Activated T-cell treated with anti-CD3 and anti-CD28 coated beads, Interleukin-2, amount 50 U/mL, for 24 hours (primary cell): Measurements from ENCODE around the gene SLC20A1.

Experiments
- DNase-seq: peaks from one replicate; pipeline ENCODE4 v3.0.0-alpha.2; 2020
- H3K27ac Mint-ChIP-seq: 2 replicates; pipeline ENCODE4 v1.8.0; 2020; ENCODE audit warnings: mild to moderate bottlenecking, mixed read lengths
- H3K27me3 Mint-ChIP-seq: 2 replicates; pipeline ENCODE4 v1.8.0; 2020; ENCODE audit warnings: mixed read lengths
- H3K36me3 Mint-ChIP-seq: 2 replicates; pipeline ENCODE4 v1.8.0; 2020; ENCODE audit warnings: low read depth, mixed read lengths
- H3K4me1 Mint-ChIP-seq: 2 replicates; pipeline ENCODE4 v1.8.0; 2020; ENCODE audit warnings: low read depth, mixed read lengths
- H3K4me3 Mint-ChIP-seq: 2 replicates; pipeline ENCODE4 v1.8.0; 2020; ENCODE audit warnings: mild to moderate bottlenecking, moderate library complexity, mixed read lengths
- H3K9me3 Mint-ChIP-seq: 2 replicates; pipeline ENCODE4 v1.8.0; 2020; ENCODE audit warnings: mixed read lengths

SLC20A1 gene

DNA sequence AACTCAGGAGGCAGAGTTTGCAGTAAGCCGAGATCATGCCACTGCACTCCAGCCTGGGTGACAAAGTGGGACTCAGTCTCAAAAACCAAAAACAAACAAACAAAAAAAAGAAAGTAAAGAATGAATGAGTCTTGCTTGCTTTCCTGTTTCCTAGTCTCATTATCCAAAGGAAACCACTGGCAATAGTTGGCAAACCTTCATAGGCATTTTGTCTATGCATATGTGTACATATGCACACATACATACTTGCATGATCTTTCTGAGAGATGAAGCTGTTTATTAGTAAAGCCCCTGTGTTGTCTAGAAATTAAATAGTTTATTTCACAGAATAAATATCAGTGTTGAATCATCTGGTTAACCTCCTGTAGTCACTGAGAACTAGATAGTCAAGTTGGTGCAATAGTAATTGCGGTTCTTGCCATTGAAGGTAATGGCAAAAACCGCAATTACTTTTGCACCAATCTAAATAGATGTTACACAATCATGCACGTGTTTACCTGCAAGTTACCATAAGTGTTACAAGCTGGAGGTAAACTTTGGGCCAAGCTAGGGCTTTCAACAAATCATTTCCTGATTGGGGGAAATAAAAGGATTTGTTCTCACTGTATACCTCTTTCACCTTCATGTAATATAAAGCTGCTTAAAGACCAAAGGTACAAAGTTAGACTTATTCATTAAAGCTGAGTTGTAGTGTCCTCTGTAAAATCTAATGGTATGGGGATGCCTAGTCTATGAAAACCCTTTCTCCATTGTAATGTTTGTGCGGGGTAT lies 24.7 kb downstream of the SLC20A1 start:
- Mint-ChIP-seq H3K9me3 (no peaks in the 10 kb centered on the region), H3K4me3 (no peak overlapping the region), H3K27ac (no peak overlapping the region), H3K27me3 (peaks cover 11% of the 10 kb centered on the region), H3K4me1 (no peaks in the 10 kb centered on the region), H3K36me3 (peaks cover 24% of the 10 kb centered on the region)
- no peak for DNase-seq

DNA sequence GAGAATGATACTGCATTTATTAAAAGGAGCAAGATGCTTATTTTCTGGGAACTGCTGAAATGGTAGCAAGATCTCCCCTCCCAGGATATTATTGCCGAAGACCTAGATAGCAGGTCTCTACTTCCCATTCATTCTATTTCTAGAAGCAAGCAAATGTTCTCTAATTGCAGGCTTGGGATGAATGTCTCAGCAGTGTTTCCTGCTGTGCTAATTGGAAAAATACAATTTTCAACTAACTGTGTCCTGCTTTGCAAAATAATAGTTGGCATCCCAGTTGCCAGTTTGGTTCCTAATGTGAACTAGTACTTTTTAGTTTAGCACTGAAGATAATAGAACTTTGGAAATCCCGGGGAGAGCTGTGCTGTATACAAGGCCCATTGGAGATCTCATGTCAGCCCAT lies 26.1 kb downstream of the SLC20A1 start:
- DNase-seq, result no peak
- no peaks in the 10 kb centered on the region for H3K9me3 Mint-ChIP-seq
- H3K36me3 Mint-ChIP-seq, result peaks cover 14% of the 10 kb centered on the region
- no peak overlapping the region for H3K4me3 Mint-ChIP-seq
- peaks cover 11% of the 10 kb centered on the region for H3K27me3 Mint-ChIP-seq
- no peaks in the 10 kb centered on the region for H3K4me1 Mint-ChIP-seq
- H3K27ac Mint-ChIP-seq, result no peak overlapping the region

GRCh38 chr2:112673008-112673407 lies 27.3 kb downstream of the SLC20A1 start:
- Mint-ChIP-seq H3K27me3 (peaks cover 11% of the 10 kb centered on the region), H3K36me3 (peaks cover 7% of the 10 kb centered on the region), H3K4me1 (no peaks in the 10 kb centered on the region), H3K4me3 (no peak overlapping the region), H3K27ac (no peak overlapping the region), H3K9me3 (no peaks in the 10 kb centered on the region)
- DNase-seq, result no peak

DNA sequence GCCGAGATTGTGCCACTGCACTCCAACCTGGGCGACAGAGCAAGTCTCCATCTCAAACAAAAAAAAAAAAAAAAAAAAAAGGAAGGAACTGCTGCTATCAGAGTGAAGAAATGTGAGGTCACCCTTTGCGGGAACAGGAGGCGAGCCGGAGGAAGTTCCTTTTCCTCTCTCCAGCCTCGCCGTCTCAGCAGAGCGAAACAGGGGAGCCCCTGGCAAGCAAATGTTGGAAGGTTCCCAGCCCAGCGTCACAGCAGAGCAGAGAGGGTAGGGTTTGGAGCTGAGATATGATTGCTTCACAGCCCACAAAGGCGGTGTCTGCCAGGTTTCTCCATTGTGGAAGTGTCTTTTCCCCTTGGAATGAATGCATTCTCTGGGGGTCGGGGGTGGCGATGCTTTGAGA lies 28.5 kb downstream of the SLC20A1 start:
- Mint-ChIP-seq H3K4me1 (no peaks in the 10 kb centered on the region), H3K4me3 (no peak overlapping the region), H3K9me3 (no peaks in the 10 kb centered on the region), H3K36me3 (peaks cover 1% of the 10 kb centered on the region), H3K27me3 (peaks cover 11% of the 10 kb centered on the region), H3K27ac (no peak overlapping the region)
- no peak for DNase-seq

GRCh38 chr2:112679484-112679883 lies 33.7 kb downstream of the SLC20A1 start:
- Mint-ChIP-seq H3K4me1 (peaks cover 6% of the 10 kb centered on the region), H3K9me3 (no peaks in the 10 kb centered on the region), H3K27me3 (peaks cover 6% of the 10 kb centered on the region), H3K4me3 (no peak overlapping the region), H3K27ac (no peak overlapping the region), H3K36me3 (no peaks in the 10 kb centered on the region)
- no peak for DNase-seq

DNA sequence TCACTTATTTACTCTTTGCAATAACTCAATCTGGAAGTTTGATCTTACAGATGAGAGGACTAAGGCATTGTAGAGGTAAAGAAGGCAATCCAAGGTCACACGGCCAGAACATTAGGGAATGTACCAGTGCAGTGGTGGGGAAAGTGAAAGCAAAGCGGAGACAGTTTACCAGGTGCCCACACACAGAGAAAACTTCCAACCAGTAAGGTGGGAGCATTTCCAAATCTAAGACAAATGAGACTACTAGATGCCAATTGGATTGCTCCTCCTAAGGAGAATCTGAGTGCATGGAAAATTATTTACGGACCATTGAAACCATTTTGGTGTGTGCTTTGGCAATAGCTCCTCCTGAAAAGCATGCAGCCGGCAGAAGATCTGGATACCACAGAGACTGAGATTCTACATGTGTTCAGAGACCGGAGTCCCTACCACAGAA lies 34.9 kb downstream of the SLC20A1 start:
- Mint-ChIP-seq H3K27ac (no peak overlapping the region), H3K4me3 (no peak overlapping the region), H3K36me3 (no peaks in the 10 kb centered on the region), H3K27me3 (no peaks in the 10 kb centered on the region), H3K4me1 (peaks cover 6% of the 10 kb centered on the region), H3K9me3 (no peaks in the 10 kb centered on the region)
- DNase-seq, result no peak

GRCh38 chr2:112682101-112682500 lies 36.4 kb downstream of the SLC20A1 start:
- no peaks in the 10 kb centered on the region for H3K27me3 Mint-ChIP-seq
- no peaks in the 10 kb centered on the region for H3K36me3 Mint-ChIP-seq
- peaks cover 6% of the 10 kb centered on the region for H3K4me1 Mint-ChIP-seq
- no peak overlapping the region for H3K4me3 Mint-ChIP-seq
- H3K27ac Mint-ChIP-seq, result no peak overlapping the region
- DNase-seq, result no peak
- H3K9me3 Mint-ChIP-seq, result no peaks in the 10 kb centered on the region

- Mint-ChIP-seq H3K27ac (no peak overlapping the region), H3K36me3 (no peaks in the 10 kb centered on the region), H3K4me1 (peaks cover 6% of the 10 kb centered on the region), H3K4me3 (no peak overlapping the region), H3K27me3 (no peaks in the 10 kb centered on the region), H3K9me3 (no peaks in the 10 kb centered on the region)
- no peak for DNase-seq
These were observed 38.0 kb downstream of the SLC20A1 start for GRCh38 chr2:112683550-112684414.

DNA sequence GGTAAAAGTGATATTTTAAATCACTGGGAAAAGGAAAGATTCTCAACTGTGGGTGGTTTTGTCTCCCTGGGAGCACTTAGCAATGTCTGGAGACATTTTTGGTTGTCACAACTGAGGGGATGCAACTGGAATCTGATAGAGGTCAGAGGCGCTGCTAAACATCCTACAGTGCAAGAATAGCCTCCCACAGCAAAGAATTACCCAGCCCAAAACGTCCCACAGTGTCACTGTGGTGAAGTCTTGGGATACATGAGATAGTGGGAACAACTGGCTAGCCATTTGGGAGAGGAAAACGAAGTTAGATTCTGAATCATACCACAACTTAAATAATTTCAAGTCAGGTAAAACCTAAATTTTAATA lies 38.7 kb downstream of the SLC20A1 start:
- no peak for DNase-seq
- Mint-ChIP-seq H3K27ac (no peak overlapping the region), H3K4me3 (no peak overlapping the region), H3K4me1 (peaks cover 6% of the 10 kb centered on the region), H3K36me3 (no peaks in the 10 kb centered on the region), H3K9me3 (no peaks in the 10 kb centered on the region), H3K27me3 (no peaks in the 10 kb centered on the region)

DNA sequence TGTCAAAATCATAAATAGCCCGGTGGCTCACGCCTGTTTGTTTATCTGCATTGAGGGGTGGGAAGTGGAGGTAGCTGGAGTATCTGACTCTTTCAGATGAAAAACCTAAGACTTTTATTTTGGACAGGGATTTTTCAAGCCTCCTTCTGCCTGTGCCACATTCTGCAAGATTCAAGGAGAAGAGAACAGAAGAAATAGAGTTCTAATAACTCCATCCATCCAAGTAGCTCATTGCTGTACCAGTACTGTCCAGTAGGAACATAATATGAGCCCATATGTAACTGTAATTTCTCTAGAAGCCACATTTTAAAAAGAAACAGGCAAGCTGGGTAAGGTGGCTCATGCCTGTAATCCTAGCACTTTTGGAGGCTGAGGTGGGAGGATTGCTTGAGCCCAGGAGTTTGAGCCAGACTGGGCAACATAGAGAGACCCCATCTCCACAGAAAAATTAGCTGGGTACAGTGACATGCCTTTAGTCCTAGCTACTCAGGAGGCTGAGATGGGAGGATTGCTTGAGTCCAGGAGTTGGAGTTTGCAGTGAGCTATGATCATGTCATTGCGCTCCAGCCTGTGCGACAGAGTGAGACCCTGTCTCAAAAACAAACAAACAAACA lies 39.6 kb downstream of the SLC20A1 start:
- peaks cover 6% of the 10 kb centered on the region for H3K4me1 Mint-ChIP-seq
- no peak overlapping the region for H3K27ac Mint-ChIP-seq
- H3K27me3 Mint-ChIP-seq, result no peaks in the 10 kb centered on the region
- no peaks in the 10 kb centered on the region for H3K36me3 Mint-ChIP-seq
- no peak for DNase-seq
- no peak overlapping the region for H3K4me3 Mint-ChIP-seq
- no peaks in the 10 kb centered on the region for H3K9me3 Mint-ChIP-seq

DNA sequence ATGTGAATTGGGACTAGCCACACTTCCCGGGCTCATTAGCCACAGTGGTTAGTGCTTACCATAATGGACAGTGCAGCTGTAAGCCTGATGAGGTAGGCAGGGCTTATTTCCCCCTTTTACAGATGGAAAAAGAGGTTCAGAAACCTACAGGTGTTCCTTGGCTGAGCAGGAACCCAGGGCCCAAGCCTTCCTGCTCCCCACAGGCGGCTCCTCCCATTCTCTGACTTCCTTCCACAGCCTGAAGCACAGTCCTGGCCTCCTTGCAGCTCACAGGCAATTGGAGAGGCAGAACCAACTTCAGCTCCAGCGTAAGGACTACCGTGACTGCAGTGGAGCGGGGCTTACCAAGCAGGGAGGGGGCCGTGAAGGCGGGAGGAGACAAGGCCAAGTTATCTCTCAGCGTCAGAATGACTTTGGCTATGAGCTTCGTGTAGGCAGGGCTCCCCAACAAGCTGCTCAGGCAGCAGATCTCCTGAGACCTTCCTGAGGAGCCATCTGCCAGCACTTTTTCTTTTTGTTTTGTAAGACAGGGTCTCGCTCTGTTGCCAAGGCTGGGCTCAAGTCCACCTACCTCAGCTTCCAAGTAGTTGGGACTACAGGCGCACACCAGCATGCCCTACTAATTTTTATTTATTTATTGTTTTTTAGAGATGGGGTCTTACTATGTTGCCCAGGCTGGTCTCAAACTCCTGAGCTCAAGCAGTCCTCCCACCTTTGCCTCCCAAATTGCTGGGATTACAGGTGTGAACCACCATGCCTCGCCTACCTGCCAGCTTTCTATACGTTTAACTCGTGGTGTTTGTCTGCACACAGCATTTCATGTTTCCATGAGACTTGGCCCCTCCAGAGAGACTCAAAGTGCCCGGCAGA lies 40.8 kb downstream of the SLC20A1 start:
- no peaks in the 10 kb centered on the region for H3K27me3 Mint-ChIP-seq
- H3K4me3 Mint-ChIP-seq, result no peak overlapping the region
- no peaks in the 10 kb centered on the region for H3K9me3 Mint-ChIP-seq
- no peak overlapping the region for H3K27ac Mint-ChIP-seq
- no peak for DNase-seq
- H3K36me3 Mint-ChIP-seq, result no peaks in the 10 kb centered on the region
- peaks cover 15% of the 10 kb centered on the region for H3K4me1 Mint-ChIP-seq

GRCh38 chr2:112687522-112687921 lies 41.8 kb downstream of the SLC20A1 start:
- Mint-ChIP-seq H3K4me3 (no peak overlapping the region), H3K36me3 (no peaks in the 10 kb centered on the region), H3K9me3 (no peaks in the 10 kb centered on the region), H3K27me3 (no peaks in the 10 kb centered on the region), H3K4me1 (peaks cover 24% of the 10 kb centered on the region), H3K27ac (no peak overlapping the region)
- no peak for DNase-seq

DNA sequence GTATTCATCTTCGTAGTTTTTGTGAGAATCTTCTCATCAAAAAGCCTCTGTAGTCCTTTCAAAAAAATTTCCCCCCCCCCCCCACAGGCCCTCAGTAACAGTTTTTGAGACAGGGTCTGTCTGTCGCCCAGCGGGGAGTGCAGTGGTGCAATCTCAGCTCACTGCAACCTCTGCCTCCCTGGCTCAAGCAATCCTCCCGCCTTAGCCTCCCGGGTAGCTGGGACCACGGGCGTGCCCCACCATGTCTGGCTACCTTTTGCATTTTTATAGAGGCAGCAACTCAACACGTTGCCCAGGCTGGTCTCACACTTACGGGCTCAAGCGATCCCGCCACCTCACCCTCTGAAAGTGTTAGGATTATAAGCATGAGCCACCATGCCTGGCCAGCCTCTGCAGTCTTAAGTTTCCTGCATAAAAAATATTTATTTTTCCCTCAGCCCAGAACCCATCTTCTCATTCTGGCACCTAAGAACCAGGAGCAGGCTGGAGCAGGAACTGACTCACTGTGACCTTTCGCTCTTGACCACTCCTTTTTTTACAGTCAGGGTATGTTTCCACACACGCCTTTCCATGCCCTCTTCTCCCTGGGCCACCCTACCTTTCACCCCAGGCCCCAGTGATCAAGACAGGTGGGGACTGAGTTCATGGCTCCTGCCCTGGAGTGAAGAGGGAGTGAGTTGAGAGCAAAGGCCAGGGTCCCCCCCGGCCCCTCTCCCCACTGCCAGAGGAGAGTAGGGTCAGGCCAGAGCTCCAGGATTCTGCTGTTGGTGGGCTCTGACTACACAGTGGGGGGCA lies 42.5 kb downstream of the SLC20A1 start:
- H3K9me3 Mint-ChIP-seq, result no peaks in the 10 kb centered on the region
- peaks cover 32% of the 10 kb centered on the region for H3K4me1 Mint-ChIP-seq
- H3K27ac Mint-ChIP-seq, result no peak overlapping the region
- no peaks in the 10 kb centered on the region for H3K36me3 Mint-ChIP-seq
- no peak for DNase-seq
- H3K27me3 Mint-ChIP-seq, result no peaks in the 10 kb centered on the region
- H3K4me3 Mint-ChIP-seq, result no peak overlapping the region
